ENCODE results near the gene GRID1.
"Not testable (repeated sequence)": the region's sequence is repeated elsewhere in the genome, so short reads cannot be mapped to it uniquely, and the experiment has no call there.

Gene GRID1

GRCh38 chr10:86045896-86046295 lies 320.7 kb downstream of the GRID1 start:
- DNase-seq = no peak

GRCh38 chr10:86044029-86044428 lies 322.6 kb downstream of the GRID1 start:
- DNase-seq = no peak

GRCh38 chr10:86043236-86043635 lies 323.4 kb downstream of the GRID1 start:
- no peak for DNase-seq

- DNase-seq = no peak
These were observed 324.4 kb downstream of the GRID1 start for GRCh38 chr10:86042161-86042560.

GRCh38 chr10:86041116-86041515 lies 325.5 kb downstream of the GRID1 start:
- no peak for DNase-seq

- DNase-seq = no peak
These were observed 328.2 kb downstream of the GRID1 start for GRCh38 chr10:86038371-86038770.

- DNase-seq = no peak
These were observed 329.5 kb downstream of the GRID1 start for GRCh38 chr10:86037096-86037495.

GRCh38 chr10:86036544-86036831 lies 330.1 kb downstream of the GRID1 start:
- DNase-seq = no peak

- DNase-seq = no peak
These were observed 330.6 kb downstream of the GRID1 start for GRCh38 chr10:86035791-86036543.

- DNase-seq = no peak
These were observed 331.9 kb downstream of the GRID1 start for GRCh38 chr10:86034710-86035109.

- DNase-seq = no peak
These were observed 333.0 kb downstream of the GRID1 start for GRCh38 chr10:86033581-86033980.

- DNase-seq = not testable (repeated sequence)
These were observed 334.5 kb downstream of the GRID1 start for GRCh38 chr10:86032087-86032486.

GRCh38 chr10:86030312-86030711 lies 336.3 kb downstream of the GRID1 start:
- DNase-seq = no peak

- DNase-seq = no peak
These were observed 339.2 kb downstream of the GRID1 start for GRCh38 chr10:86027346-86027745.

GRCh38 chr10:86025509-86025908 lies 341.1 kb downstream of the GRID1 start:
- DNase-seq = no peak

GRCh38 chr10:86024281-86025041 lies 342.1 kb downstream of the GRID1 start:
- DNase-seq = no peak

- no peak for DNase-seq
These were observed 342.7 kb downstream of the GRID1 start for GRCh38 chr10:86023931-86024280.

GRCh38 chr10:86023336-86023735 lies 343.3 kb downstream of the GRID1 start:
- DNase-seq = no peak

- DNase-seq = no peak
These were observed 343.7 kb downstream of the GRID1 start for GRCh38 chr10:86022906-86023305.

- no peak for DNase-seq
These were observed 346.5 kb downstream of the GRID1 start for GRCh38 chr10:86020134-86020533.

- no peak for DNase-seq
These were observed 347.5 kb downstream of the GRID1 start for GRCh38 chr10:86019141-86019540.

- no peak for DNase-seq
These were observed 347.9 kb downstream of the GRID1 start for GRCh38 chr10:86018735-86019058.

- DNase-seq = no peak
These were observed 348.5 kb downstream of the GRID1 start for GRCh38 chr10:86017841-86018734.

- DNase-seq = no peak
These were observed 353.0 kb downstream of the GRID1 start for GRCh38 chr10:86013568-86013967.

Measured in NCI-H1048 (cell line).